Measurements from ENCODE around the gene TMEM92.
A peak's percentile ranks its signal among the peaks of the same experiment; 100 is the strongest.

DNA sequence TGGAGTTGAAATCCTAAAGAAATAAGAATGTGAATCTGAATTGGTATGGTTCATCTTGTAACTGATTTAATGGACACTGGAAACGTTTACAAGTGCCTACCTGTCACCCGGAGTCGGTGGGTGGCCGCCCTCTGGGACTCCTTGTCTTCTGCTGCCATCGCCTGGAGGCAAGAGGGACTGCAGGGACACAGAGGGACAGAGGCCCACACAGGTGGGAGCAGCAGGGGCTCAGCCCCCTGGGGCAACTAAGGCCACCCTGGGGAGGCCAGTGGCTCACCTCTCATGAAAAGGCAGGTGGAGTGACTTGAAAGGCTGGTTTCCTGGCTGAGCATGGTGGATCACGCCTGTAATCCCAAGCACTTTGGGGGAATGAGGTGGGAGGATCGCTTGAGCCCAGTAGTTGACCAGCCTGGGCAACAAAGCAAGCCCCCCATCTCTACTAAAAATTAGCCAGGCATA, 23.2 kb downstream of the TMEM92 start:
- TF ChIP-seq POLR2A (IDR thresholded peaks at IDR 0.05) (no peak), CTCF (IDR thresholded peaks at IDR 0.05) (peak; percentile 74 to 98 (median 94))

Data from adrenal gland (tissue), 5 donors.